NCI-H1417 (cell line): ENCODE data around the gene CBFA2T2.
"Not testable (repeated sequence)": the region's sequence is repeated elsewhere in the genome, so short reads cannot be mapped to it uniquely, and the experiment has no call there.

ENCODE experiments used
- DNase-seq, 3 experiments: peaks; one replicate each; lab custom pipeline; 2025; lab: John Stamatoyannopoulos, UW

CBFA2T2 gene

GRCh38 chr20:33693741-33694638, 204.1 kb downstream of the CBFA2T2 start:
- peak in 1 of 3 experiments; percentile 33 for DNase-seq

- DNase-seq: no peak
Observed at GRCh38 chr20:33694639-33695012, 204.7 kb downstream of the CBFA2T2 start.

- no peak for DNase-seq
Observed at GRCh38 chr20:33696448-33696847, 206.6 kb downstream of the CBFA2T2 start.

GRCh38 chr20:33697129-33697528, 207.2 kb downstream of the CBFA2T2 start:
- no peak for DNase-seq

- not testable (repeated sequence) for DNase-seq
Observed at GRCh38 chr20:33698966-33699365, 209.1 kb downstream of the CBFA2T2 start.
